ENCODE measurements around the gene SLC9C2.
"Not testable (repeated sequence)": the region's sequence is repeated elsewhere in the genome, so short reads cannot be mapped to it uniquely, and the experiment has no call there.

DNA sequence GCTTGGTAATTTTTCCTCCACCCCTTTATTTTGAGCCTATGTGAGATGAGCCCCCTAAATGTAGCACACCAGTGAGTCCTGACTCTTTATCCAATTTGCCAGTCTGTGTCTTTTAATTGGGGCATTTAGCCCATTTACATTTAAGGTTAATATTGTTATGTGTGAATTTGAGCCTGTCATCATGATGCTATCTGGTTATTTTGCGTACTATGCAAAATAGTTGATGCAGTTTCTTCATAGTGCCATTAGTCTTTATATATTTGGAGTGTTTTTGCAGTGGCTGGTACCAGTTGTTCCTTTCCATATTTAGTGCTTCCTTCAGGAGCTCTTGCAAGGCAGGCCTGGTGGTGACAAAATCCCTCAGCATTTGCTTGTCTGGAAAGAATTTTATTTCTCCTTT lies 88.4 kb downstream of the SLC9C2 start:
- TF ChIP-seq, protein P1, sequence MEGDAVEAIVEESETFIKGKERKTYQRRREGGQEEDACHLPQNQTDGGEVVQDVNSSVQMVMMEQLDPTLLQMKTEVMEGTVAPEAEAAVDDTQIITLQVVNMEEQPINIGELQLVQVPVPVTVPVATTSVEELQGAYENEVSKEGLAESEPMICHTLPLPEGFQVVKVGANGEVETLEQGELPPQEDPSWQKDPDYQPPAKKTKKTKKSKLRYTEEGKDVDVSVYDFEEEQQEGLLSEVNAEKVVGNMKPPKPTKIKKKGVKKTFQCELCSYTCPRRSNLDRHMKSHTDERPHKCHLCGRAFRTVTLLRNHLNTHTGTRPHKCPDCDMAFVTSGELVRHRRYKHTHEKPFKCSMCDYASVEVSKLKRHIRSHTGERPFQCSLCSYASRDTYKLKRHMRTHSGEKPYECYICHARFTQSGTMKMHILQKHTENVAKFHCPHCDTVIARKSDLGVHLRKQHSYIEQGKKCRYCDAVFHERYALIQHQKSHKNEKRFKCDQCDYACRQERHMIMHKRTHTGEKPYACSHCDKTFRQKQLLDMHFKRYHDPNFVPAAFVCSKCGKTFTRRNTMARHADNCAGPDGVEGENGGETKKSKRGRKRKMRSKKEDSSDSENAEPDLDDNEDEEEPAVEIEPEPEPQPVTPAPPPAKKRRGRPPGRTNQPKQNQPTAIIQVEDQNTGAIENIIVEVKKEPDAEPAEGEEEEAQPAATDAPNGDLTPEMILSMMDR (IDR thresholded peaks at IDR 0.05) = not testable (repeated sequence)
- not testable (repeated sequence) for TF ChIP-seq POLR2A, EP300 (IDR thresholded peaks at IDR 0.05)
